ENCODE measurements around the gene USHBP1.

DNA sequence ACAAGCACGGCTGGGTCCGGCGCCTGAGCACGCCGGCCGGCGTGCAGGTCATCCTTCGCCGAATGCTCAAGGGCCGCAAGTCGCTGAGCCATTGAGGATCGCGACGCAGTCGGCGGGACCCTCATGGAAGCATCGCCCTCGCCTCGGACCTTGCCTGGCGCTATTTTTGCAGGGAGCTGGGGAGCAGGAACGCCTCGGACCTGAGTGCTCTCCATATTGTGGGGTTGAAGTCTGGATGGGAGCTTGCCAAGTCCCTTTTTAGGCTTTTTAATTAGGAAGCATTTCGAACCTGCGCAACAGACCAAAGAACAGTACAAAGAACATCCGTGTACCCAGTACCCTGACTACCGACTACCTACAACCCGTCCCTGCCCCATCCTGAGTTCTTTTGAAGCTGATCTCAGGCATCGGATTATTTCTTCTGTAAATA, 41.8 kb upstream of the USHBP1 start:
- TF ChIP-seq EZH2 (IDR thresholded peaks at IDR 0.05; ENCODE audit: low read depth, unreplicated experiment) (no peak), ZNF114 (CRISPR knock-in tag; IDR thresholded peaks at IDR 0.05) (no peak), EZH2phosphoT487 (IDR thresholded peaks at IDR 0.05; ENCODE audit: unreplicated experiment) (no peak), STAT1 (IDR thresholded peaks at IDR 0.05; ENCODE audit: unreplicated experiment) (no peak)
- TF ChIP-seq, protein P1, sequence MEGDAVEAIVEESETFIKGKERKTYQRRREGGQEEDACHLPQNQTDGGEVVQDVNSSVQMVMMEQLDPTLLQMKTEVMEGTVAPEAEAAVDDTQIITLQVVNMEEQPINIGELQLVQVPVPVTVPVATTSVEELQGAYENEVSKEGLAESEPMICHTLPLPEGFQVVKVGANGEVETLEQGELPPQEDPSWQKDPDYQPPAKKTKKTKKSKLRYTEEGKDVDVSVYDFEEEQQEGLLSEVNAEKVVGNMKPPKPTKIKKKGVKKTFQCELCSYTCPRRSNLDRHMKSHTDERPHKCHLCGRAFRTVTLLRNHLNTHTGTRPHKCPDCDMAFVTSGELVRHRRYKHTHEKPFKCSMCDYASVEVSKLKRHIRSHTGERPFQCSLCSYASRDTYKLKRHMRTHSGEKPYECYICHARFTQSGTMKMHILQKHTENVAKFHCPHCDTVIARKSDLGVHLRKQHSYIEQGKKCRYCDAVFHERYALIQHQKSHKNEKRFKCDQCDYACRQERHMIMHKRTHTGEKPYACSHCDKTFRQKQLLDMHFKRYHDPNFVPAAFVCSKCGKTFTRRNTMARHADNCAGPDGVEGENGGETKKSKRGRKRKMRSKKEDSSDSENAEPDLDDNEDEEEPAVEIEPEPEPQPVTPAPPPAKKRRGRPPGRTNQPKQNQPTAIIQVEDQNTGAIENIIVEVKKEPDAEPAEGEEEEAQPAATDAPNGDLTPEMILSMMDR (conservative IDR thresholded peaks at IDR 0.05; ENCODE audit: low read depth in 2 of 2): no peak
- TF ChIP-seq, protein P2, sequence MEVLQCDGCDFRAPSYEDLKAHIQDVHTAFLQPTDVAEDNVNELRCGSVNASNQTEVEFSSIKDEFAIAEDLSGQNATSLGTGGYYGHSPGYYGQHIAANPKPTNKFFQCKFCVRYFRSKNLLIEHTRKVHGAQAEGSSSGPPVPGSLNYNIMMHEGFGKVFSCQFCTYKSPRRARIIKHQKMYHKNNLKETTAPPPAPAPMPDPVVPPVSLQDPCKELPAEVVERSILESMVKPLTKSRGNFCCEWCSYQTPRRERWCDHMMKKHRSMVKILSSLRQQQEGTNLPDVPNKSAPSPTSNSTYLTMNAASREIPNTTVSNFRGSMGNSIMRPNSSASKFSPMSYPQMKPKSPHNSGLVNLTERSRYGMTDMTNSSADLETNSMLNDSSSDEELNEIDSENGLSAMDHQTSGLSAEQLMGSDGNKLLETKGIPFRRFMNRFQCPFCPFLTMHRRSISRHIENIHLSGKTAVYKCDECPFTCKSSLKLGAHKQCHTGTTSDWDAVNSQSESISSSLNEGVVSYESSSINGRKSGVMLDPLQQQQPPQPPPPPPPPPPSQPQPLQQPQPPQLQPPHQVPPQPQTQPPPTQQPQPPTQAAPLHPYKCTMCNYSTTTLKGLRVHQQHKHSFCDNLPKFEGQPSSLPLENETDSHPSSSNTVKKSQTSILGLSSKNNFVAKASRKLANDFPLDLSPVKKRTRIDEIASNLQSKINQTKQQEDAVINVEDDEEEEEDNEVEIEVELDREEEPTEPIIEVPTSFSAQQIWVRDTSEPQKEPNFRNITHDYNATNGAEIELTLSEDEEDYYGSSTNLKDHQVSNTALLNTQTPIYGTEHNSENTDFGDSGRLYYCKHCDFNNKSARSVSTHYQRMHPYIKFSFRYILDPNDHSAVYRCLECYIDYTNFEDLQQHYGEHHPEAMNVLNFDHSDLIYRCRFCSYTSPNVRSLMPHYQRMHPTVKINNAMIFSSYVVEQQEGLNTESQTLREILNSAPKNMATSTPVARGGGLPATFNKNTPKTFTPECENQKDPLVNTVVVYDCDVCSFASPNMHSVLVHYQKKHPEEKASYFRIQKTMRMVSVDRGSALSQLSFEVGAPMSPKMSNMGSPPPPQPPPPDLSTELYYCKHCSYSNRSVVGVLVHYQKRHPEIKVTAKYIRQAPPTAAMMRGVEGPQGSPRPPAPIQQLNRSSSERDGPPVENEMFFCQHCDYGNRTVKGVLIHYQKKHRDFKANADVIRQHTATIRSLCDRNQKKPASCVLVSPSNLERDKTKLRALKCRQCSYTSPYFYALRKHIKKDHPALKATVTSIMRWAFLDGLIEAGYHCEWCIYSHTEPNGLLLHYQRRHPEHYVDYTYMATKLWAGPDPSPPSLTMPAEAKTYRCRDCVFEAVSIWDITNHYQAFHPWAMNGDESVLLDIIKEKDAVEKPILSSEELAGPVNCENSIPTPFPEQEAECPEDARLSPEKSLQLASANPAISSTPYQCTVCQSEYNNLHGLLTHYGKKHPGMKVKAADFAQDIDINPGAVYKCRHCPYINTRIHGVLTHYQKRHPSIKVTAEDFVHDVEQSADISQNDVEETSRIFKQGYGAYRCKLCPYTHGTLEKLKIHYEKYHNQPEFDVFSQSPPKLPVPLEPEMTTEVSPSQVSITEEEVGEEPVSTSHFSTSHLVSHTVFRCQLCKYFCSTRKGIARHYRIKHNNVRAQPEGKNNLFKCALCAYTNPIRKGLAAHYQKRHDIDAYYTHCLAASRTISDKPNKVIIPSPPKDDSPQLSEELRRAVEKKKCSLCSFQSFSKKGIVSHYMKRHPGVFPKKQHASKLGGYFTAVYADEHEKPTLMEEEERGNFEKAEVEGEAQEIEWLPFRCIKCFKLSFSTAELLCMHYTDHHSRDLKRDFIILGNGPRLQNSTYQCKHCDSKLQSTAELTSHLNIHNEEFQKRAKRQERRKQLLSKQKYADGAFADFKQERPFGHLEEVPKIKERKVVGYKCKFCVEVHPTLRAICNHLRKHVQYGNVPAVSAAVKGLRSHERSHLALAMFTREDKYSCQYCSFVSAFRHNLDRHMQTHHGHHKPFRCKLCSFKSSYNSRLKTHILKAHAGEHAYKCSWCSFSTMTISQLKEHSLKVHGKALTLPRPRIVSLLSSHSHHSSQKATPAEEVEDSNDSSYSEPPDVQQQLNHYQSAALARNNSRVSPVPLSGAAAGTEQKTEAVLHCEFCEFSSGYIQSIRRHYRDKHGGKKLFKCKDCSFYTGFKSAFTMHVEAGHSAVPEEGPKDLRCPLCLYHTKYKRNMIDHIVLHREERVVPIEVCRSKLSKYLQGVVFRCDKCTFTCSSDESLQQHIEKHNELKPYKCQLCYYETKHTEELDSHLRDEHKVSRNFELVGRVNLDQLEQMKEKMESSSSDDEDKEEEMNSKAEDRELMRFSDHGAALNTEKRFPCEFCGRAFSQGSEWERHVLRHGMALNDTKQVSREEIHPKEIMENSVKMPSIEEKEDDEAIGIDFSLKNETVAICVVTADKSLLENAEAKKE (CRISPR knock-in tag; IDR thresholded peaks at IDR 0.05): no peak

Measured in GM23338 (cell line).